Rectal smooth muscle tissue (tissue), 1 donor: ENCODE results near the gene JPH3.

Experiments used
- H3K27ac ChIP-seq: one replicate; pipeline ENCODE4 v1.7.0; 2013; ENCODE audit warnings: low read depth, low read length, inconsistent platforms
- H3K27me3 ChIP-seq: one replicate; pipeline ENCODE4 v1.7.0; 2013; ENCODE audit warnings: low read length; ENCODE audit not compliant: control insufficient read depth, insufficient read depth
- H3K36me3 ChIP-seq: one replicate; pipeline ENCODE4 v1.7.0; 2013; ENCODE audit warnings: low read length; ENCODE audit not compliant: control insufficient read depth, insufficient read depth
- H3K4me1 ChIP-seq: one replicate; pipeline ENCODE4 v1.7.0; 2013; ENCODE audit warnings: low read length; ENCODE audit not compliant: control insufficient read depth, insufficient read depth
- H3K4me3 ChIP-seq: one replicate; pipeline ENCODE4 v1.7.0; 2013; ENCODE audit warnings: low read length
- H3K9ac ChIP-seq: one replicate; pipeline ENCODE4 v1.7.0; 2013; ENCODE audit warnings: low read length

JPH3 gene

GRCh38 chr16:87611456-87611855 lies 9.1 kb downstream of the JPH3 start:
- H3K9ac ChIP-seq = no peak overlapping the region
- H3K4me3 ChIP-seq = no peak overlapping the region
- no peaks in the 10 kb centered on the region for H3K4me1 ChIP-seq
- no peak overlapping the region for H3K27ac ChIP-seq
- no peaks in the 10 kb centered on the region for H3K27me3 ChIP-seq
- H3K36me3 ChIP-seq = no peaks in the 10 kb centered on the region

GRCh38 chr16:87613961-87614360 lies 11.7 kb downstream of the JPH3 start:
- Histone ChIP-seq H3K27ac (no peak overlapping the region), H3K4me1 (no peaks in the 10 kb centered on the region), H3K27me3 (peaks cover 5% of the 10 kb centered on the region), H3K9ac (no peak overlapping the region), H3K36me3 (no peaks in the 10 kb centered on the region), H3K4me3 (no peak overlapping the region)

- H3K9ac ChIP-seq = no peak overlapping the region
- H3K4me1 ChIP-seq = no peaks in the 10 kb centered on the region
- H3K4me3 ChIP-seq = no peak overlapping the region
- H3K27ac ChIP-seq = no peak overlapping the region
- H3K27me3 ChIP-seq = peaks cover 5% of the 10 kb centered on the region
- no peaks in the 10 kb centered on the region for H3K36me3 ChIP-seq
These were observed 13.3 kb downstream of the JPH3 start for GRCh38 chr16:87615621-87616041.

GRCh38 chr16:87616556-87616955 lies 14.2 kb downstream of the JPH3 start:
- peaks cover 5% of the 10 kb centered on the region for H3K27me3 ChIP-seq
- H3K36me3 ChIP-seq = no peaks in the 10 kb centered on the region
- H3K9ac ChIP-seq = no peak overlapping the region

GRCh38 chr16:87618216-87618615 lies 15.9 kb downstream of the JPH3 start:
- no peaks in the 10 kb centered on the region for H3K4me1 ChIP-seq
- no peaks in the 10 kb centered on the region for H3K36me3 ChIP-seq
- peaks cover 5% of the 10 kb centered on the region for H3K27me3 ChIP-seq
- no peak overlapping the region for H3K27ac ChIP-seq
- no peak overlapping the region for H3K9ac ChIP-seq
- H3K4me3 ChIP-seq = no peak overlapping the region

More at GRCh38 chr16:87616556-87616955, 14.2 kb downstream of the JPH3 start:
- H3K27ac ChIP-seq = no peak overlapping the region
- no peak overlapping the region for H3K4me3 ChIP-seq
- no peaks in the 10 kb centered on the region for H3K4me1 ChIP-seq

GRCh38 chr16:87619360-87620200 lies 17.3 kb downstream of the JPH3 start:
- Histone ChIP-seq H3K27me3 (peaks cover 5% of the 10 kb centered on the region), H3K4me1 (no peaks in the 10 kb centered on the region), H3K4me3 (no peak overlapping the region), H3K27ac (no peak overlapping the region), H3K9ac (no peak overlapping the region), H3K36me3 (no peaks in the 10 kb centered on the region)

GRCh38 chr16:87620201-87620495 lies 17.8 kb downstream of the JPH3 start:
- no peak overlapping the region for H3K27ac ChIP-seq
- no peaks in the 10 kb centered on the region for H3K4me1 ChIP-seq
- no peak overlapping the region for H3K4me3 ChIP-seq
- no peaks in the 10 kb centered on the region for H3K36me3 ChIP-seq
- H3K27me3 ChIP-seq = peaks cover 5% of the 10 kb centered on the region
- H3K9ac ChIP-seq = no peak overlapping the region

- Histone ChIP-seq H3K4me3 (no peak overlapping the region), H3K36me3 (no peaks in the 10 kb centered on the region), H3K27me3 (peaks cover 5% of the 10 kb centered on the region), H3K9ac (no peak overlapping the region), H3K4me1 (no peaks in the 10 kb centered on the region), H3K27ac (no peak overlapping the region)
These were observed 19.2 kb downstream of the JPH3 start for GRCh38 chr16:87621550-87621829.

GRCh38 chr16:87621976-87622713 lies 19.8 kb downstream of the JPH3 start:
- Histone ChIP-seq H3K27ac (no peak overlapping the region), H3K9ac (no peak overlapping the region), H3K27me3 (peaks cover 5% of the 10 kb centered on the region), H3K4me1 (no peaks in the 10 kb centered on the region), H3K4me3 (no peak overlapping the region), H3K36me3 (no peaks in the 10 kb centered on the region)

GRCh38 chr16:87622756-87623319 lies 20.5 kb downstream of the JPH3 start:
- Histone ChIP-seq H3K4me1 (no peaks in the 10 kb centered on the region), H3K9ac (no peak overlapping the region), H3K4me3 (no peak overlapping the region), H3K27me3 (no peaks in the 10 kb centered on the region), H3K36me3 (no peaks in the 10 kb centered on the region), H3K27ac (no peak overlapping the region)

GRCh38 chr16:87625241-87625797 lies 23.0 kb downstream of the JPH3 start:
- Histone ChIP-seq H3K9ac (no peak overlapping the region), H3K4me1 (no peaks in the 10 kb centered on the region), H3K4me3 (no peak overlapping the region), H3K36me3 (no peaks in the 10 kb centered on the region), H3K27ac (no peak overlapping the region), H3K27me3 (no peaks in the 10 kb centered on the region)

GRCh38 chr16:87626401-87626800 lies 24.1 kb downstream of the JPH3 start:
- Histone ChIP-seq H3K4me1 (no peaks in the 10 kb centered on the region), H3K27me3 (no peaks in the 10 kb centered on the region), H3K9ac (no peak overlapping the region), H3K4me3 (no peak overlapping the region), H3K36me3 (no peaks in the 10 kb centered on the region), H3K27ac (no peak overlapping the region)
